HG02981 (cell line): ENCODE results near the gene CLDN5.

Source experiments
- ATAC-seq: cut with Tn5 transposase; IDR thresholded peaks from one replicate; pipeline ENCODE4 v1.9.1; 2021; ENCODE audit warnings: mild to moderate bottlenecking, moderate library complexity; ENCODE audit not compliant: unreplicated experiment

The CLDN5 gene, protein sequence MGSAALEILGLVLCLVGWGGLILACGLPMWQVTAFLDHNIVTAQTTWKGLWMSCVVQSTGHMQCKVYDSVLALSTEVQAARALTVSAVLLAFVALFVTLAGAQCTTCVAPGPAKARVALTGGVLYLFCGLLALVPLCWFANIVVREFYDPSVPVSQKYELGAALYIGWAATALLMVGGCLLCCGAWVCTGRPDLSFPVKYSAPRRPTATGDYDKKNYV

DNA sequence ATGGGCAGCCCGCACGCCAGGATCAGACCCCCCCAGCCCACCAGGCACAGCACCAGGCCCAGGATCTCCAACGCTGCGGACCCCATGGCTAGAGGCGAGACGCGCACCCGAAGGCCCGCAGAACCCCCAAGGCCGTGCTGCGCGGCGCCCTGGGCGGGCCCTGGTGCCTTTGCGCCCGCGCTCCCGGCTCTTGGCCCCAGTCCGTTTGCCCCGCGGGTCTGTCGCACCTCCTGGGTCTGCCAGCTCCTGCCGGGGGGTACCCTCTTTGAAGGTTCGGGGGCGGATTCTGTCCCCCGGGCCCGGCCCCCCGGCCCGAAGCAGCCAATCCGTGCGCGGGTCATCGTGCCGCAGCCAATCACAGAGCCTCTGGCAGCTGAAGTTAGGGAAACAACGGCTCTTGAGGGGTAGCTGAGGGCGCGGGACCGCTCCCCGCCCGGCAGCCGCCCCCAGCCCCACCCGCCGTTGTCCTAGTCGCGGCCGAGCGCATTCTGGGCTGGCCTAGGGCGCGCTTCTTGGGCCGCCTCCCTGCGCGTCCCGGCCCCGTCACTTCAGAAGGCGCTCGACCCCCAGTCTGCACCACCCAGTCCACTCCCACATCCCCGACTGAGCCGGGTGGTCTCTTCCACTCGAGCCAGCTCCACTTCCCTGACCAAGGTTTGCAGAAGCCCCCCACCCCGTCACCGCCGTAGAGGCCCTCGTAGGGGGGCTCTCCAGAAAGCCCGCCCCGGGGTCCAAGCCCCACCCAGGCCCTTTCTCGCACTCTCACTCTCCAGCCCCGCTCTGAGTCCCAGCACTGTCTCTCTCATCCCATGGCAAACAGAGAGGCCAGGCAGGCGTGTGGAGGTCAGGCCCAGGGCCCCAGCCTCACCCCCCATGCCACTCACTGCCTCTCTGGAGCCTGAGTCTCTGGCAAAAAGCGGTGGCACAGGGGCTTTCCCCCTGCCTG lies at the start of gene CLDN5:
Gene CLDN5 (minus strand): TSS at position 241 of the 946 bp plus-strand sequence. CDS start 155 bp downstream, at position 86.
- ATAC-seq = no peak

DNA sequence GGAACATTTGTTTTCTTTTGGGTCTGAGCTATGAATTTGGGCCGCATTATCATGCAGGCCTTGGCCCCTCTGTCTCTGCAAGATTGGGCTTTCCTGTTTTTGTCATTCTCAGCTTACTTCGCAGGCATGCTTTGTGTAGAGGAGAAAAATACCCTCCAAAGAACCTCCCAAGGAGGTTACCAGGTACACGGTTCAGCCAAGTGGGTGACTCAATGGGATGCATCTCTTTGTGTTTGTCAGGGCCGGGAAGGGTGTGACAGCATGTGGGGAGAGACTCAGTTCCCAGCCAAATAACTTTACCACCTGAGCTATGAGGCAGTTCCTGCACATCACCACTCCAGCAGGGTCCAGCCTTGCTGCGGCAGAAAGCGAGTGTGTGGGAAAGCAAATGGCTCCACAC lies 47.8 kb upstream of the CLDN5 start:
- no peak for ATAC-seq

DNA sequence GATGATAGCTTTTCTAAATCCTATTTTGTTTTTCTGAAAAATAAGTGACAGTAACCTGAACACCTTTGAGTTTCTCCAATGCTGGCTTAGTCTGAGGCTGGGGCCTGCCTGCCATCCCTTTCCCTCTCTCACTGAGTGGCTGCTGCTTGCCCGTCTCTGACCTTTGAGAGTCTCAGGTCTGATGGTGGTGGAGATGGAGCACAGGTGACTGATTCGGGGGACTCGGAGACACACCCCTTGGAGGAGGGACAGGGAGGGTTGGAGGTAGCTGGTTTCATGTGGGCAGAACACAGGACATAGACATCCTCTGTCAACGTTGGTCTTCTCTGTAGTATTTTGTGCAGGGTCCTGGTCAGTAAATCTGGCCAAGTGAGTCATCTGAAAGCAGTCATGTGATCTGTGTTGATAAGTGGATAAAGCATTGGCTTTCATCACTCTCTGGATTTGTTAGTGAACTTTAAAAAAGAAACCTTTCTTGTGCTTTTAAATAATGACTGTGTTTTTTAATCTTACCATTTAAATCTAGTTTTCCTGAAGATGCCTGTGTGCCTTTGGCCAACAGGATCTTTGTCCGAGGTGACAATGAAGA lies 47.1 kb upstream of the CLDN5 start:
- no peak for ATAC-seq

DNA sequence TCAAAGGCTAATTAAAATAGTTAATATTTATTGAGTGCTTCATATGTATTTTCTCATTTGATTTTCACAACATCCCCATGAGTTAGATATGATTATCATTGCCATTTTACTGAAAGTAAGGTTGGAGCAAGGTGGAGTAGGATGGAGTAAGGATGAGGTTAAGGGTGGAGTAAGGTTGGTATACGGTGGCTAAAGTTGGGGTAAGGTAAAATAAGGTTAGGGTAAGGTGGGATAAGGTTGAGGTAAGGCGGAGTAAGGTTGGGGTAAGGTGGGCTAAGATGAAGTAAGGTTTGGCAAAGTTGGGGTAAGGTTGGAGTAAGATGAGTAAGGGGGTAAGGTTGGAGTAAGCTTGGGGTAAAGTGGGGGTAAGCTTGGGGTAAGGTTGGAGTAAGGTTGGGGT lies 45.8 kb upstream of the CLDN5 start:
- no peak for ATAC-seq

DNA sequence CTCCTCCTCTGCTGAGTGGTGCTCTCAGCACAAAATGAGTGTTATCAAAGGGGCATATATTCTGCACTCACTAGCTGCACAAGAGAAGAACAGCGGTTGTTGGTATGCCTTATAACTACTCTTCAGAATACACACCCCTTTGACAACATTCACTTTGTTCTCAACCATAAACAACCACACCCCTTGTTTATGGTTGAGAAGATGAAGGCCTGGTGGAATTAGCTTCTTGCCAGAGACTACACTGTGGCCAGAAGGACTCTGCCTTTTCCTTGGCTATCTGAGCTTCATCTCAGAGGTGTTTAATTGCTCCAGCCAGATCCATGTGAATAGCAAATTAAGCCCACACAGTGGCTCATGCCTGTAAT lies 45.0 kb upstream of the CLDN5 start:
- no peak for ATAC-seq

DNA sequence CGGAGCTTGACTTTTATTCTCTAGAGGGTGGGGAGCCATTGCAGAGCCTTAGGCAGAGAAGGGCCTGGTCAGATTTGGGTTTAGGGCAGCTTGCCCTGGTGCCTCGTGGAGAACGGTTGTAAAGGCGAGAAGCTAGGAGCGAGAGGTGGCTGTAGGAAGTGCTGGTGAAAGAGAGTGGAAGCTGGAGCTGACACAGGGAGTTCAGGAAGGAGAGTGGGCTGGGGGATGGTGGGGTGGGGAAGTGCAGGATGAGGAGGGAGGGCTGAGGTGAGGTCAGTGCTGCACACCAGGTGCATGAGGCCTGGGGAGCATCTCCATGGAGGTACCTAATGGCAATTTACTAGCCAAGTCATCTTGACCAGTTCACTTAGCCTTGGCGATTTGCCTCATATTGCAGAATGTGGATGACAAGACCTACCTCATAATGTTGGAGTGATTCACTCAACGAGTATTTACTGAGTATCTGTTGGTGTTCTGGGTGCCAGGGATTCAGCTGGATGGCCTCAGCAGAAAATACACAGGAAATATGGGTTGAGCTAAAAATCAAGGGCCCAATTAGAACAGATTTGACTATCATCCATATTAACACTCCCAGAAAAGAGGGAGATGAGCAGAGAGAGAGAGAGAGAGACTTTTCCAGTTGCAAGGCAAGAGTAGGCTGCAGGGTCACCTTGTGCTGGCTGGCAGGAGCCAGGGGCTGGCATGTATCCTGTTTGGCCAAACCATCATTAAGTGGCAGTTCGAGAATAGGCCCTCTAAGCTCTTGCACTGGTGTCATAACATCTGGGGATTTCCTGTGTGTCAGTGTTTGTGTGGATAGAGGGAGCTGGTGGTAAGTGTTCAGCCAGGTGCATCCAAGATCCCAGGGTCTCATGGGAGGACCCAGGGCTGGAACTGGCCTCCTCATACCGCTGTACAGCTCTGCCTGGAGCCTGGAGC lies 44.4 kb upstream of the CLDN5 start:
- ATAC-seq = no peak

DNA sequence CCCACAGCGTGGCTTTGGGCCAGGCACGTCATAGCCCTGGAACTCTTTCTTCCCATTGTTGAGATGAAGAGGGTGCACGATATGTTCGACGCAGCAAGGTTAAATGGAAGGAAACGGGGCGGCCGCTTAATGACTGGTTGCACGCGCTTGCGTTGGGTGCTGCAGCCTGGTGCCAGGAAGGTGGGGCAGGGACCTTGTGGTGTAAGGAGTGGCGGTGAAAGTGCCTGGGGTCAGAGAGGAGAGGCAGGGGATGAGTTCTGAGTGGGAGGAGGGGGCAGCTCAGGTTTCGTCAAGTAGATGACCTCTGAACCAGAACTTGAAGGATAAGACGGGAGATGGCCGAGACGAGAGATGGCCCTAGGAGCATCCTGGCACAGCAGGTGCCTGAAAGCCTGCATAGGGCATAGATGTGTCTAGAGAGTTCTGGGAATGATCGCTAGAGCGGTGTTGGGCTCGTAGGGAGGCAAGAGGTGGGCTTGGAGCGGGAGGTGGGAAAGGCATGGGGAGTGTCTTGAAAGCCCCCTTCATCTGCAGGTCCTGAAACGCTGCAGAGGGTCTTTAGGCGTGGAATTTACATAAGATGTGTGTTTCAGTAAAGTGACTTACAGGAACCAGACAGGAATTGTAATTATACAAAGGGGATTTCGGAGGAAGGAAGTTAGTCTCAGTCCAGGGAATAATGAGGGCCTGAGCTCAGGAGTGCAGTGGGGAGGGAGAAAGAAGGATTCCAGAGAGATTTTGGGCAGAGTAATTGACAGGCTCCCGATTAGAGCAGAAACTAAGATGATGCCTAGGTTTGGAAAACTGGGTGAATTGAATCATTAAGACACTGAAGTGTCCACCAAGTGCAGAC lies 43.2 kb upstream of the CLDN5 start:
- no peak for ATAC-seq

DNA sequence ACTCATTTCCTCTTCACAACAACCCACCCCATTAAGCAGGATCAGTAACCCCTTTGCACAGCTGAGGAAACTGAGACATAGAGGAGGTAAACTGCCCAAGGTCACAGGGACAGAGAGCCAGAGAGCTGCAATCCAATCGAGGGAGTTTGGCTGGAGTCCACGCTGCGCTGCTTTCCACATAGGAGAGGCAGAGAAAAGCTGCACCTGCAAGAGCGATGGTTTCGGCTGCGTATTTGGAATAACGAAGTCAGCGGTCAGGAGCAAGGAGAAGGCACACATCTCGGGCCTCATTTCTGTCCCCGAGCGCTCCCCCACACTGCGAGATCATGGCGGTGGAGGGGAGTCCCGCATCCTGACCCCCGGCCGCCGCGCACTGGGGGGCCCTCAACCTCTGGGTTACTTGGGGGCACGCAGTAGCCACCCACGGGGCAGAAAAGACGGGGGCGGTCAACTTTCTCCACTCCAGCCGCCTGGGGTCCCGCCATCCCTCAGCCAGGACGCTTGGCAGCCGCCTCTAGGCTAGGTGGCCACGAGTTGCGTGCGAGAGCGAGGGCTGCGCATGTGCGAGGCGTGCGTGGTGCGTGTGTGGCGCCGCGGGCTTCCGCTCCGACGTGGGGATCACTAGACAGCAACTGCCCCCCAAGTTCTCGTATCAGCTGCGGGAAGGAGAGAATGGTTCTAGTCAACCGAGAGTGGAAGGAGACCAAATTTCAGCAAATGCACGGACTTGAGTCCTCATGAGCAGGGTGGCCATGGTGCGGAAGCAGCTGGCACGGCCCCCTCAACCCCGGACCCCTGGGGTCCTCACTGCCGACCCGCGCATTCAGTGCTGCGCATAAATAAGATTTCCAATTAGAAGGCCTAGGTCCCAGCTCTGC lies 42.3 kb upstream of the CLDN5 start:
- ATAC-seq = no peak

DNA sequence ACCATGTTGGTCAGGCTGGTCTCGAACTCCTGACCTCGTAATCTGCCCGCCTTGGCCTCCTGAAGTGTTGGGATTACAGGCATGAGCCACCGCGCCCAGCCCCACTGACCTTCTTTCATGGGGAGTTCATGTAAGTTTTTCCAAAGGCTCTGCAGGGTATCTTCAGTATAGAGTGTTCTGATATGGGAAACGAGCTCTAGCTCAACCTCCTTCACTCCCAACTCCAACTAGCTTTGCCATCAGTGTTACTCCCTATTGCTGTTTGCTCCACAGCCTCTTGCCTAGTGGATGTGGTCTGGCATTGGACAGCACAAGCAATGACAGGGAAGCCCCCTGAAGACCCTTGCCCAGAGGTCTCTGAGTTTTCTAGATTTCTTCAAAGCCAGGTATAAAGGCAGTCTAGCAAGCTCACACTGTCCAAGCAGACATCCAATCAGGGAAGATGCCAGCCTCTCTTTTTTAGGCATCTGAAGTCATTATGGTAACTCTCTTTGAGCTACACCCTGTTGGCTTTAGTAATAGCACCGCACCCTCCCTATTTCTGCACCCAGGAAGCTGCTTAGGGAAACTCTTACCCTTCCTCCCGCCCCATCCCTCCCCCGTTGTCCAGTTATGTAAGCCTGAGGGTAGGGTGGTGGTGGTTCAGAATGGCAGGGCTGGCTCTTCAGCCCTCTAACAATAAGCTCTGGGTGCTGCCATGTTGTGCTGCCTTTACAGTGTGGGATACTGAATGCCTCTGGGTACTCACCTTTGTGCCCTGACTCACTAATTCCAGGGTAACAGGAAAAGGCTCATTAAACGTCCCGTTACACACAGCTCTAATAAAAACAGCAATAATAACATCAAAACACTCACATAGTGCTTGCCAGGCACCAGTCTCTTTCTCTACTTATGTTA lies 41.4 kb upstream of the CLDN5 start:
- ATAC-seq = no peak

DNA sequence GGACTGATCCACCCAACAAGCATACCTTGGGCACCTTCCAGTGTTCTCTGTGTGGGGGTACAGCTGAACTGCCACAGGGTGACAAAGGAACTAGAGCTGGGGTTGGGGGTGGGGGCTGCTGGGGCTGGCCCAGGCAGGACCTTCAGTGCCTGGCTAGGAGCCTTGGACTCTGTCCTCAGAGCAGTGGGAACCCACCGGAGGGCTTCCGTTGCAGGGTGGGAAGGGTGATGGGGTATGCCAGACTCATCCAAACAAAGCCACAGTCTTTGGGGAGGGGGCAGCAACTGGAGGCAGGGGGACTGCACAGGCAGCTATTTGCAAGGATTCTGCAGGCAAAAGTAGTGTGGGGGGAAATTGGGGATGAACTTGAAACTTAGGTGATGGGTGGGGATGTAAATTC lies 35.7 kb upstream of the CLDN5 start:
- ATAC-seq = no peak

DNA sequence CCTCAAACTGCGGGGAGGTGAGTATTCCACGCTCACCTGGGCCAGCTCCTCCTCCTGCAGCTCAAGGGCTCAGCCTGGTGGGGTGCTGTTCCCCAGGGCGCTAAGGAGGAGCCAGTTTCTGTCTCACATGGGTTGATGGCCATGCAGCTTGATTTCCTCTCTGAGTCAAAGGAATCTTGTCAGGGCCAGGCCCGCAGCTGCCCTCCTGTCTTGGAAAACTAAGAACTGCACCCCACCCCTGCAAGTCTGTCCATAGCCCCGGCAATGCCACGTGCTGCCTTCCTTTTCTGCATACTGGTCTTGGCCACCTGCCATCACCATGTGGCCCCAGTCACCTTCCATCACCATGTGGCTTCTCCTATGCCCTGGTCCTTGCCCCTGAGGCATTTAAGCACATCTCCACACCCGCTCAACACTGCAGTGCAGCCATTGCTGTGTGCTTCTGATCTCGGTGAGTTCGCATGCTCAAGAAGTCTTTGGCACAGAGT lies 35.2 kb upstream of the CLDN5 start:
- no peak for ATAC-seq

DNA sequence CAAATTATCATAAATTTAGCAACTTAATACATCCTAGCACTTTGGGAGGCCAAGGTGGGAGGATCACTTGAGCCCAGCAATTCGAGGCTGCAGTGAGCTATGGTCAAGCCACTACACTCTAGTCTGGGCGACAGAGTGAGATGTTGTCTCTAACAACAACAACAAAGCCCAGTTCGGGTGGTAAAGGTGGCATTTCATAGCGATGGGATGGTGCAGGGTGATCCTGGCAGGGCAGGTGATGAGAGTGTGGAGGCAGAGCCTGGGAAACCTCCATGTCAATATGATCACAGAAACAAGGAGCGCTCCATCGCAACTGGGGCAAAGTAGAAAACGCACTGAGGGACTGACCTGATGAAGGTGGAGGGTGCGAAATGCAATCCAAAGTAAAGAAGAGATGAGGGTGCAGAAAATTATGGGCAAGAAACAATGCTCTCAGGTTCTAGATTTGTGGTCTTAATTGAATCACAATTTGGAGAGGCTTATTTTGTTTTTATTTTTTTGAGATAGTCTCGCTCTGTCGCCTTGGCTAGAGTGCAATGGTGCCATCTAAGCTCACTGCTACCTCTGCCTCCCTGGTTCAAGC lies 32.8 kb upstream of the CLDN5 start:
- no peak for ATAC-seq

DNA sequence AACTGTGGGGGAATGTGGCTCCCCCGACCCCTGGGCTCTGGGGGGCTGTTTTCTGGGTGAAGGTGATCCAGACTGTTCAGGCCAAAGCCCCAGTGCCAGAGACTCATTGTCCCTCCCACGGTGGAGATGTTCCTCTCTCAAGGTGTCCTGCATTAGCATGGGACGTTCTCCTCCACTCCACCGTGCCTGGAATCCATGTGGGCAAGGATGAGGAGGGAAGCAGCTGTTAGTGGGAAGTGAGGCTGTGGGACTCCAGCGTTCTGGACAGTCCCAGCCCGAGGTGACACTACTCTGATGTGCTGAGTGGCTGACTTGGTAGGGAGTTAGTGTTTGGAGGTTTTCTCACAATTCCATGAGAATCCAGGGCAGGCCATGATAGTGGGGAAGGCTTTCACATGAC lies 31.4 kb upstream of the CLDN5 start:
- no peak for ATAC-seq

DNA sequence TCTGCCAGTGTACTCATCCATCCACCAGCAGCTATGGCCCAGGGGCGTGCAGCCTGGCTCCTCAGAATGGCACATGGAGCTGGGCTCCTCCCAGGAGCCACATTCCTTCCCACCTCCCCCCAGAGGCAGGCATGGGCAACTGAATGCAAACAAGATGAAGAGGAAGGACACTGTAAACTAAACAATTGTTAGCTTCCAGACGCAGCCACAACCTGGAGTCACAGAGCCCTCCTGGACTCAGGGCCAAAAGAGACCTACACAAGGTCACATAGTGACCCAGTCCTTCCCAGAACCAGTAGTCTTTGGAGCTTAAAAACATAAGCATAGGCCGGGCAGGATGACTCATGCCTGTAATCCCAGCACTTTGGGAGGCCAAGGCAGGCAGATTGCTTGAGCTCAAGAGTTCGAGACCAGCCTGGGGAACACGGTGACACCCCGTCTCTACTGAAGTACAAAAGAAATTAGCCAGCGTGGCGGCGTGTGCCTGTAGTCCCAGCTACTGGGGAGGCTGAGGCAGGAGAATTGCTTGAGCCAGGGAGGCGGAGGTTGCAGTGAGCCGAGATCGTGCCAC lies 30.7 kb upstream of the CLDN5 start:
- no peak for ATAC-seq

DNA sequence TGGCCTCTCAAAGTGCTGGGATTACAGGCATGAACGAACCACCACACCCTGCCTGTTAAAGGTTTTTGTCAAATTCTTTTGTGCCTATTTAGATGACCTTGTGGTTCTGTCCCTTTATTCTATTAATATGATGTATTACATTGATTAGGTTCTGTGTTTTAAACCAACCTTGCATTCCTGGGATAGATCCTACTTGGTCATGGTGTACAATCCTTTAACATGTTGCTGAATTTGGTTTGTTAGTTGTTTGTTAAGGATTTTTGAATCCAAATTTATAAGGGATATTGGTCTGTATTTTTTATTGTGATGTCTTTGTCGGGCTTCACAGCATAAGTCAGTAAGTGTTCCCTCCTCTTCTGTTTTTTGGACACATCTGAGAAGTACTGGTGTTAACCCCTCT lies 29.0 kb upstream of the CLDN5 start:
- no peak for ATAC-seq

DNA sequence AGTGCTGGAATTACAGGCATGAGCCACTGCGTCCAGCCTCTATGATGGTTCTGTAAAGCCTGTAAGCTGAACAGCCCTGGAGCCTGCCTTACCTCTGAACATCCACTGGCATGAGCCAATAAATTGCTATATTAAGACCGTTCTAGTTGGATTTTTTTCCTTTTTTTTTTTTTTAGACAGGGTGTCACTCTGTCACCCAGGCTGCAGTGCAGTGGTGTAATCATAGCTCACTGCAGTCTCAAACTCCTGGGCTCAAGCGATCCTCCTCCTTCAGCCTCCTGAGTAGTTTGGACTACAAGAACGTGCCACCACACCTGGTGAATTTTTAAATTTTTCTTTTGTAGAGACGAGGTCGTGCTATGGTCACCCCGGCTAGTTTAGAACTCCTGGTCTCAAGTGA lies 26.2 kb upstream of the CLDN5 start:
- ATAC-seq = no peak

DNA sequence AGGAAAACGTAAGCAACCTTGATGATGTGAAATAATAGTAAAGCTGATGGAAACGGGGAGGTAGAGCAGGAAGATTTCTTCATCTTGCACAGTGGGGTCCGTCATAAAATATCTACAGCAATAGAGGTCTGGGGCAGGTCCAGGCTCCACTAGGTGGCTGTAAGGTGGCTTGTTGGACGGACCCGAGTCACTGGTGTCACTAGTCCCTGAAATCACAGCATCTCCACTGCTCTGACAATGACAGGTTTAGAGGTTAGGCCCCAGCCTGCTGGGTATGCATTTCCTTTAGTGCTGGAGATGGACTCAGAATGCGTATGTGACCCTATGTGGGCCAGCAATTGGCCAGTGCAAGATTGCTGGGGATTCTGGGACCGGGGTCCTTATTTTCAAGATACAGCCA lies 25.2 kb upstream of the CLDN5 start:
- no peak for ATAC-seq
